Liver (tissue), 9 donors: ENCODE measurements around the gene AKTIP. TPM values are rescaled to one million over a fixed set of nuclear protein-coding genes. Genes with fewer than 3 reads are reported as not detected.

Experiments used
- DNase-seq: peaks from one replicate; pipeline ENCODE4 v3.0.0-alpha.2; 2017; ENCODE audit warnings: low spot score
- H3K27ac ChIP-seq, 2 donors: one replicate each; pipeline ENCODE4 v1.7.0; 2013; ENCODE audit warnings: inconsistent platforms in 2 of 2, low read length in 2 of 2, control low read depth in 1 of 2, low read depth in 1 of 2, mild to moderate bottlenecking in 1 of 2
- H3K27me3 ChIP-seq, 4 donors: one replicate each; pipeline versions ENCODE4 v1.6.1 to v1.7.0; 2013; ENCODE audit warnings: low read length in 3 of 4, inconsistent platforms in 1 of 4, mild to moderate bottlenecking in 1 of 4, moderate library complexity in 1 of 4; ENCODE audit not compliant: control insufficient read depth in 4 of 4, insufficient read depth in 4 of 4
- H3K36me3 ChIP-seq, 4 donors: one replicate each; pipeline versions ENCODE4 v1.6.1 to v1.7.0; 2013; ENCODE audit warnings: low read length in 3 of 4, mild to moderate bottlenecking in 3 of 4, low read depth in 1 of 4, moderate library complexity in 1 of 4; ENCODE audit not compliant: control insufficient read depth in 4 of 4, insufficient read depth in 3 of 4
- H3K4me1 ChIP-seq, 4 donors: one replicate each; pipeline versions ENCODE4 v1.6.1 to v1.7.0; 2013; ENCODE audit warnings: low read length in 3 of 4, mild to moderate bottlenecking in 3 of 4, moderate library complexity in 1 of 4; ENCODE audit not compliant: control insufficient read depth in 4 of 4, insufficient read depth in 4 of 4
- H3K4me3 ChIP-seq, 3 donors: one replicate each; pipeline versions ENCODE4 v1.6.1 to v1.7.0; 2013; ENCODE audit warnings: low read length in 3 of 3, control low read depth in 1 of 3, low read depth in 1 of 3, mild to moderate bottlenecking in 1 of 3
- H3K9ac ChIP-seq, 2 donors: one replicate each; pipeline ENCODE4 v1.7.0; 2013; ENCODE audit warnings: low read length in 2 of 2, mild to moderate bottlenecking in 2 of 2, moderate library complexity in 2 of 2, control low read depth in 1 of 2, low read depth in 1 of 2
- H3K9me3 ChIP-seq, 4 donors: one replicate each; pipeline versions ENCODE4 v1.6.1 to v1.7.0; 2013; ENCODE audit warnings: low read length in 3 of 4; ENCODE audit not compliant: control insufficient read depth in 4 of 4
- ATF3 ChIP-seq: IDR thresholded peaks from 2 replicates; pipeline ENCODE4 v1.6.1; 2016; ENCODE audit warnings: antibody characterized with exemption
- CTCF ChIP-seq: fragments of 150-350 bp; IDR thresholded peaks from 2 replicates; pipeline ENCODE4 v1.5.1; 2017; ENCODE audit warnings: improper control_type of control experiment, low read depth, low read length; ENCODE audit not compliant: missing input control
- EGR1 ChIP-seq, 2 donors: IDR thresholded peaks; 2 replicates each; pipeline ENCODE4 v1.6.1; 2016 to 2018; ENCODE audit warnings: antibody characterized with exemption in 2 of 2, low read depth in 2 of 2
- GABPA ChIP-seq, 2 donors: IDR thresholded peaks in 1 of 2; conservative IDR thresholded peaks in 1 of 2; 2 replicates each; pipeline ENCODE4 v1.6.1; 2016; ENCODE audit warnings: antibody characterized with exemption in 2 of 2, mild to moderate bottlenecking in 1 of 2, moderate library complexity in 1 of 2
- HNF4A ChIP-seq, 2 donors: conservative IDR thresholded peaks; 2 replicates each; pipeline ENCODE4 v1.6.1; 2016; ENCODE audit warnings: antibody characterized with exemption in 2 of 2, mild to moderate bottlenecking in 2 of 2
- HNF4G ChIP-seq: IDR thresholded peaks from 2 replicates; pipeline ENCODE4 v1.6.1; 2016; ENCODE audit warnings: antibody characterized with exemption
- JUND ChIP-seq, 2 donors: IDR thresholded peaks; 2 replicates each; pipeline ENCODE4 v1.6.1; 2016; ENCODE audit warnings: antibody characterized with exemption in 2 of 2
- MAX ChIP-seq: IDR thresholded peaks from 2 replicates; pipeline ENCODE4 v1.6.1; 2016; ENCODE audit warnings: antibody characterized with exemption
- RAD21 ChIP-seq, 2 donors: IDR thresholded peaks; 2 replicates each; pipeline ENCODE4 v1.6.1; 2016; ENCODE audit warnings: antibody characterized with exemption in 2 of 2, mild to moderate bottlenecking in 2 of 2
- RXRA ChIP-seq, 2 donors: IDR thresholded peaks; 2 replicates each; pipeline ENCODE4 v1.6.1; 2017 to 2018; ENCODE audit warnings: antibody characterized with exemption in 2 of 2, mild to moderate bottlenecking in 1 of 2
- SP1 ChIP-seq: IDR thresholded peaks from 2 replicates; pipeline ENCODE4 v1.6.1; 2018; ENCODE audit warnings: antibody characterized with exemption, mild to moderate bottlenecking
- TAF1 ChIP-seq: conservative IDR thresholded peaks from 2 replicates; pipeline ENCODE4 v1.6.1; 2016; ENCODE audit warnings: antibody characterized with exemption, mild to moderate bottlenecking
- ZBTB33 ChIP-seq: IDR thresholded peaks from 2 replicates; pipeline ENCODE4 v1.6.1; 2016; ENCODE audit warnings: antibody characterized with exemption
- WGBS: extraction: QIAGEN DNeasy Blood & Tissue Kit; methylation state at CpG from one replicate; pipeline ENCODE4 v1.1.7; 2013; 5-methylcytosine and 5-hydroxymethylcytosine counted together
- polyA plus RNA-seq, 2 donors: library from polyadenylated mRNA; stranded (reverse) in 1 of 2; unstranded in 1 of 2; fragments of 200-250 nt in 1 of 2; fragments of >200 nt in 1 of 2; fragmentation: Nextera tagmentation in 1 of 2; extraction: Ambion mirVana in 1 of 2; gene quantifications; one replicate each; pipeline versions ENCODE4 v1.2.1 to v1.2.3, GENCODE V29; 2013 to 2015
- total RNA-seq, 2 donors: library from RNA; depleted of rRNA; stranded (reverse); fragments of >200 nt; gene quantifications; one replicate each; pipeline ENCODE4 v1.2.3, GENCODE V29; 2014
- donor health status: healthy.
- donor health status: healthy.
- donor health status: healthy.
- donor health status: healthy.
- donor health status: healthy.

AKTIP gene
- total and polyA plus RNA-seq, 4 donors, result 7.5 to 47.1 (median 20.4) TPM

GRCh38 chr16:53518550-53519416 is 15.8 kb upstream of the AKTIP start (continued):
- no peak for TF ChIP-seq ZBTB33

- peak overlapping the region; percentile 19 to 29 for H3K27ac ChIP-seq
- TF ChIP-seq RXRA (IDR thresholded peaks at IDR 0.05), result no peak
- TF ChIP-seq SP1, result no peak
- TF ChIP-seq TAF1, result no peak
- TF ChIP-seq CTCF, result no peak
- TF ChIP-seq ATF3, result no peak
- no peak for TF ChIP-seq ZBTB33
- no peak for TF ChIP-seq HNF4G
- DNase-seq, result no peak
- H3K9me3 ChIP-seq, result no peaks in the 10 kb centered on the region
- H3K9ac ChIP-seq, result no peak overlapping the region
- H3K4me3 ChIP-seq, result no peak overlapping the region
- H3K4me1 ChIP-seq, result no peaks in the 10 kb centered on the region
- H3K27me3 ChIP-seq, result no peaks in the 10 kb centered on the region
- WGBS, result 98% methylated on average over 4 of the region's 4 CpGs
- no peaks in the 10 kb centered on the region for H3K36me3 ChIP-seq
These were observed 14.8 kb upstream of the AKTIP start for GRCh38 chr16:53517851-53518250.

GRCh38 chr16:53515811-53516210 is 12.8 kb upstream of the AKTIP start:
- Histone ChIP-seq H3K4me3 (no peak overlapping the region), H3K27me3 (no peaks in the 10 kb centered on the region), H3K36me3 (no peaks in the 10 kb centered on the region), H3K4me1 (peaks cover 2 to 19% (median 16%) of the 10 kb centered on the region in 4 donors), H3K27ac (peak overlapping the region; percentile 26 to 40), H3K9me3 (no peaks in the 10 kb centered on the region), H3K9ac (no peak overlapping the region)
- TF ChIP-seq CTCF, result no peak
- TF ChIP-seq JUND (IDR thresholded peaks at IDR 0.05), result no peak
- TF ChIP-seq MAX, result no peak
- no peak for TF ChIP-seq GABPA (IDR thresholded peaks at IDR 0.05 in 1 of 2, conservative IDR thresholded peaks at IDR 0.05 in 1 of 2)
- TF ChIP-seq EGR1 (IDR thresholded peaks at IDR 0.05; ENCODE audit: low read depth in 2 of 2), result no peak
- TF ChIP-seq RAD21 (IDR thresholded peaks at IDR 0.05), result no peak
- no peak for TF ChIP-seq TAF1
- no peak for TF ChIP-seq HNF4A (conservative IDR thresholded peaks at IDR 0.05)
- TF ChIP-seq RXRA (IDR thresholded peaks at IDR 0.05), result no peak
- no peak for DNase-seq
- WGBS, result 94% methylated on average over 2 of the region's 2 CpGs
